ENCODE results near the gene PARP8.
"Not testable (repeated sequence)": the region's sequence is repeated elsewhere in the genome, so short reads cannot be mapped to it uniquely, and the experiment has no call there.

PARP8 gene

DNA sequence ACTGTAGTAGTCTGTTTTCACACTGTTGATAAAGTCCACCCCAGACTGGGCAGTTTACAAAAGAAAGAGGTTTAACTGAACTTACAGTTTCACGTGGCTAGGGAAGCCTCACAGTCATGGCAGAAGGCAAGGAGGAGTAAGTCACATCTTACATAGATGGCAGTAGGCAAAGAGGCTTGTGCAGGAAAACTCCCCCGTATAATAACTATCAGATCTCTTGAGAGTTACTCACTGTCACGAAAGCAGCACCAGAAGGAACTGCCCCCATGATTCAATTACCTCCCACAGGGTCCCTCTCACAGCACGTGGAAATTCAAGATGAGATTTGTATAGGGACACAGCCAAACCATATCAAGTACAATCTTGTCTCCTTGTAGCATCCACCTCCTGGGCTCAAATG, 21.1 kb downstream of the PARP8 start:
- DNase-seq (ENCODE audit: low spot score) = no peak

DNA sequence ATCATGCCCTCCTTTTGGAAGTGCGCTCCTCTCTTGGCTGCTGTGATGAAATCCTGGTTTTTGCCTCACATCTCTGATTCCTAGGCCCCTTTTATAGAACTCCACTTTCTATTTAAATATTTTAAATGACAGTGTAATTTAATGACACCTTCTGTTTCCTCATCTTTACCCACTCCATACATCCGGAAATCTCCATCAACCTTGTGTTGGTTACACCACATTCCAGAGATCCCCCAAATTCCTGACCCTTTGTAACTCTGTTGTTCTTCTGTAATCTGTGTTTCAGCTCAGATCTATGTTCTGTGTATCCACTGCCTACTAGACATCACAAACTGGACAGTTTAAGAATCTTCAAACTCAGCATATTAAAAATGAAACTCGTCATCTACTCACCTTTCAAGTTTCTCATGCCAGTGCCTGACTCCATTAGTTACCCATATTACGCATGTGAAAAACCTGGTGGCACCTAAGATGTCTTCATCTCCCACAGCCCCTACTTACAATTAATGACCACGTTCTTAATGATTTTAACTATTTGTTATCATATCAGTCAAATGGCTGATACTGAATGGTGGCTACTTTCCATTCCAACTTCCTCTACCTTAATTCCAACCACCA, 25.1 kb downstream of the PARP8 start:
- DNase-seq (ENCODE audit: low spot score) = no peak

DNA sequence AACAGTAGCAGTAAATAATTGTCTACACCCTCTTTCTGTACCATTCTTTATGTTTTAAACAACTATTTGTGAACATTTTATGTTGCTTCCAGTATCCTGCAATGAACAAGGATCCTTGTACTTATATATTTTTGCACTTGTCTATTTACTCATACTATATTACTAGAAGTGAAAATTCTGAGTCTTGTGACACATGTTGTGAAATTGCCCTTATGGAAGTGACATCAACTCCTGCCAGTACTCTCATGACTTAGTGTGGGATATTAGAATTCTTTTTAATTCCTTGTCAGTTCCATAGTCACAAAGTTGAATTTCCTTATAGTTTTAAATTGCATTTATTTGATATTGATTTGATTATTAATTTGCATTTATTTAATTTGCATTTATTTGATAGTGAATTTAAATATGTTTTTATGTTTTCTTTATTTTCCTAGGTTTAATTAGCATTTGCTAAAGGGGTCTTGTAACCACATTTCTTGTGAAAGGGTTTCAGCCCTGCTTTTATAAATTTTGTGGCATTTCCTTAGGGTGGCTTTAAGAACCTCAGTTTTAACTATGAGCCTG, 27.7 kb downstream of the PARP8 start:
- no peak for DNase-seq (ENCODE audit: low spot score)

GRCh38 chr5:50694626-50695025, 28.2 kb downstream of the PARP8 start:
- DNase-seq (ENCODE audit: low spot score) = not testable (repeated sequence)

- DNase-seq (ENCODE audit: low spot score) = no peak
These were observed 31.3 kb downstream of the PARP8 start for GRCh38 chr5:50697739-50698138.

DNA sequence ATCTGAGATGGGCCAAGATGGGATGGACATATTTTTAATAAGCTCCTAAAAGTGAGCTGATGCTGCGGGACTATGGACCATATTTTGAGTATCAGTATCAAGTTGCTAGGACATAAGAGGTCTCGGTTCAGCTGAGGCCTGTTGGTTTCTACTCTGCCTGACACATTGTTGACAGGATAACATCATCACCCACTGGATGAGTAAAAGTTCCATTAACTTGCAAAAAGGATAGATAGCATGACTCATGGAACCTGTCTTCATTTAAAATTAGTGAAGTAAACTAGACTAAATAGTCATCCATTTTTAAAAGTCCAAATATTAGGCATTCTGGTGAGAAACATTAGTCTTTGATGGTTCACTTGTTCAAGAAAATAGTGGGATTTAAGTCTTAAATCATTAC, 33.3 kb downstream of the PARP8 start:
- DNase-seq (ENCODE audit: low spot score) = peak; percentile 20

DNA sequence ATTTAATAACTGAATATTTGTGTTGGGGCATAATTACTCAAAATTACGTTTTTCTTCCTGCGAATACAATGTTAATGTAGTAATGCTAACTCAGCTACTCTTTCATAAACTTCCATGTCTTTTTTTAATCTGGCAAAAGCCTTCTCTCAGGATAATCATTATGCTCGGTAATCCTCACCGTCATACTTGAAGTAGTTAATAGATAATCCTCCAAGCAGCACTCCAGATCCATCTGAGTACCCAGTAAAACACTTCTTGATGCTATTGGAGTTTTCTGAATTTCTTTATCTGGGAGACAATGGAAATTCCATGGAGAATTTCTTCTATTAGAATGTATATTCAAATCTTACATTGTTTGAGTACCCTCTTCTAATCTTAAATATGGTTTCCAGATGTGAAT, 34.3 kb downstream of the PARP8 start:
- DNase-seq (ENCODE audit: low spot score) = no peak

DNA sequence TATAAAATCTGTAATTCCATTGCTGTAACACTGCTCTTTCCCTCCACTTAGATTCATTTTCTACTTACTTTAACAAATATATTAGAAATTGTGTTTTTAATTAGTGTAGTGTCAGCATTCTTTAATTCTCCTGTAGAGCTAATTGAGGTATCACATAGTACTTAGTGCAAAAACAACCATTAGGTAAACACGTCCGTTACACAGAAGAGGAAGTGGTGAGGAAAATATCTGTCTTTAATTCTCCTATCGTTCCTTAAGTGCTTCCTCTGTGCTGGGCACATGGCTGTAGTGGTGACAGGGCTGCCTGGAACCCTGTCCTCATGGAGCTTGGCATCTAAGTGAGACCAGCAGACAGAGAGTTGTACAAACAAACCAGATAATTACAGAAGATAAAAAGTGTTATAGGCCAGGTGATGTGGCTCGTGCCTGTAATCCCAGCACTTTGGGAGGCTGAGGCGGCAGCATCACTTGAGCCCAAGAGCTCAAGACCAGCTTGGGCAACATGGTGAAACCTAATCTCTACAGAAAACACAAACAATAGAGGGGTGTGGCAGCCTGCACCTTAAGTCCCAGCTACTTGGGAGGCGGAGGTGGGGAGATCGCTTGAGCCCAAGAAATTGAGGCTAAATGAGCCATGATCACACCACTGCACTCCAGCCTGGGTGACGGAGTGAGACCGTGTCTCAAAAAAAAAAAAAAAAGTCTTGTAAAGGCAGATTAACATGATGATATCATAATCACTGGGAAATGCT, 36.4 kb downstream of the PARP8 start:
- no peak for DNase-seq (ENCODE audit: low spot score)

- DNase-seq (ENCODE audit: low spot score) = no peak
These were observed 36.9 kb downstream of the PARP8 start for GRCh38 chr5:50703367-50703666.

GRCh38 chr5:50704730-50705129, 38.3 kb downstream of the PARP8 start:
- DNase-seq (ENCODE audit: low spot score) = no peak

GRCh38 chr5:50709471-50709870, 43.0 kb downstream of the PARP8 start:
- DNase-seq (ENCODE audit: low spot score) = peak; percentile 15

DNA sequence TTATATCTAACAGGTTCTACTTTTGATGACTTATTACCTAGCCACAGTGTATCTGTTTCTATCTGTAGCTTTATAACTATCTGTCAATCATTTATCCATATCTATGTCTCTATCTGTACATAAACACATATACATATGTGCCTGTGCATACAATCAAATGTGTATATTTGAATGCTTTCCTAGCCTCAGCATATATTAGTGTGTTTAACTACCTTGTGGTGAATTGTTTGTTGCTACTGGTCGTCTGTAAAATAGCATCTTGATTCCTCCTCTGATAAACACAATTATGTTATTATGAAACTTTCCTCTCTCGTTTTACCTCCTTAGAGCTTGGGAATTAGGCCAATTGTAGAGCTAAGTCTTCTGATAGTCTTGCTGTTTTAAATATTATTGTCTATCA, 44.4 kb downstream of the PARP8 start:
- no peak for DNase-seq (ENCODE audit: low spot score)

DNA sequence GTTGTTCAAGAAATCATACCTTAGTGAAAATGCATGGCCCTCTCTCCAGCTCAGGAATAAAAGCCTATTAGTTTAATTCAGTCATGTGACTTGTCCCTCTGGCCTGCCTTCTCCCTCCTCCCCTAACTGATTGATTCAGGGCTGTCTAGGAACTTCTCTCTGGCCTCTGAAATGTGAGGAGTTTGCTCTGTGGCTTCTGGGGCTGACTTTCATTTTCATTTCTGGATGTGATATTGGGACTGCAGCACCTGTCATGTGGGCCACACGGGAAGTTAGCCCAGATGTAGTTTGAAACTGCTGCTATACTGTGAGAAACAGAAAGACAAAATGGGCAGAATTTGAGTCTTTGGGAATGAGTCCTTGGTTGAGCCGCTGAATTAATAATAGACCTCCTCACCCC, 44.8 kb downstream of the PARP8 start:
- no peak for DNase-seq (ENCODE audit: low spot score)

GRCh38 chr5:50712479-50712878, 46.0 kb downstream of the PARP8 start:
- no peak for DNase-seq (ENCODE audit: low spot score)

- DNase-seq (ENCODE audit: low spot score) = no peak
These were observed 48.6 kb downstream of the PARP8 start for GRCh38 chr5:50715001-50715400.

GRCh38 chr5:50716134-50716533, 49.7 kb downstream of the PARP8 start:
- DNase-seq (ENCODE audit: low spot score) = no peak

DNA sequence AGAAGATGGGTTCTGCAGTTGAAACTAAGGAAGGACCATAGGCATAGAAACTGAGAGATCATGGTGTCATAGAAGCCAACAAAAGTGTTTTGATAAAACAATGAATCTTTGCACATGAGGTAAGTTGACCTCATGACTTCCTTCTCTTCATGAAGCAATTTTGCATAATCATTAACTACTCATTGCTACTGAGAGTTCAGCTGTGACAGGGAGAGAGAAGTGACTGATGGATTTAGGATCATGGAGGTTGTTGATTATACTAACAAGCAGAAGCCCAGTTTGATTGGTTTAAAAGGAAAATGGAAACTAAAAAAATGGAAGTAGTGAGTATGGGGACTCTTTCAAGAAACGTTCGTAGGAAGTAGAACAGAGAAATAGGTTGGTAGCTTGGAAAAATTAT, 51.2 kb downstream of the PARP8 start:
- no peak for DNase-seq (ENCODE audit: low spot score)

DNA sequence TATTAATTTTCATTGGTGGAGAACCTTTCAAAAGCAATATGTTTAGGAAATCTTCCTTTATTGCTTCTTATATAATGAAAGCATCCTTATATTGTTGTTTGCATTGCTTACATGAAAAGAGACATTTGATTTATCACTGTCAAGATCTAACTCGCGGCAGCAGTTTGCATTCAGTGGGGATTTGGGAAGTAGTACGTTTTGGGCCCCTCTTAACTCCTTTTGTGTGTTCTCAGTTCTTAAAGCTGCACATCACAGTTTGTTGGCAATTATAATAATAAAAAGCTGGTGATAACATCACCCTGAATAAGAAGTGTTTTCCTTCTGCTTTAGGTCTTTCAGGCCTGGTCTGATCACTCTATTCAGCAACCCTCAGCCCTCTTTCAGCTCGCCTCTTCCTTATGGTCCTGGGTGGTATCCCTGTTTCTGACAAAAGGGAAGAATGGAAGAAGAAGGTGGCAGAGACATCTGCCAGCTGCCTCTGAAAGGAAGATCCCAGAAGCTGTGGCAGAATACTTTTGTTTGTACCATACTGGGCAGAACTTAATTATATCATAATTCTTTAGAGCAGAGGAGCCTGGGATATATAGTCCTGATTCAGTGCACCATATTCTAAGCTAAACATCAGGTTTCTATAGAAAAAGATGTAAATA, 53.7 kb downstream of the PARP8 start:
- no peak for DNase-seq (ENCODE audit: low spot score)

GRCh38 chr5:50722223-50722622, 55.8 kb downstream of the PARP8 start:
- no peak for DNase-seq (ENCODE audit: low spot score)

DNA sequence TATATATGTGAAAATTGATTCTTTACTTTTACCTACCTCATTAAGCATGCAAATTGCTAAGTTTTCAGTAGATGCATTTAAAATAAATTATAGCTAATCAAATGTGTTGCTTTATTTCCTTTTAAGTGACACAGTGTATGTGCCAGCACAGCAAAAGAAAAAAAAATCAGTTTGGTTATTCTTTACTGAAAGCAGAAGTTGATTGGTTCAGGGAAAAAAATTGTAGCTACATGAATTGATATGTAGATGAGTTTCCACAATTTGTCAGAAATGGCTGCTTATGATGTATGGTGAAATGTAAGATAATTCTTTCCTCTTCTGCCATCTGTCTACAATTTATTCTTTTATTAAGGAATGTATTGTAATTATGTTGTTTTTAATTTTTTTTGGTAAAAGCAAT, 57.8 kb downstream of the PARP8 start:
- no peak for DNase-seq (ENCODE audit: low spot score)

GRCh38 chr5:50725800-50726474, 59.5 kb downstream of the PARP8 start:
- DNase-seq (ENCODE audit: low spot score) = no peak

DNA sequence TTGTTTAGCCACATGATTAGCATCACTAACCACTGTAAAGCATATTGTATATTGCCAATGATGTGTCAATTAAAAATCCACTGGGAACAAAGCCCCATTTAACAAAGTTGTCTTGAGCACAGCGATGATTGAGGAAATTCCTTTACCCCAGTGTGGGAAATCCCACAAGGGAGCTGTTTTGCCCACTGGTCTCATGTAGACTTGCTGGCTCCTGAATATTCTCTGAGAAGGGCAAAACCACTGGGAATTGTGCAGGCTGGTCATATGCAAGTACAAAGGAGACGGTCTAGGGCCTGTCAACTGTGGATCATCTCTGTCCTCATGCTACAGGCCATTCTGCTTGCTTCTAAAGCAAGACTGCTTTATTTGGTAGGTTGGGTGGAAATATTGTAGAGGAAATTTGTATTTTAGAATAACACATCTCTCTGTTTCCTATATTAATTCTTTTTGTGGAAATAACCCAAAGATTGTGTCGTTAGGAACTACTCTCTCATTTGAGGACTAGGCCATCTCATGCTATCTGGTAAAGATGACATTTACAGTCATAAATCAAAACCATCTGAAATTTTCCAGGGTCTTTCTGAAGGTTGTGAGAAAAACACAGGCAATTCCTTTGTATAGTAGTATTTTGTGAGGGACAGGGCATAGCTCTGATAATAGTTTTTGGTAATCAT, 60.2 kb downstream of the PARP8 start:
- DNase-seq (ENCODE audit: low spot score) = no peak

All from RKO (cell line).